H9 (cell line): ENCODE data around the gene GUCY2F. TPM values are rescaled to one million over a fixed set of nuclear protein-coding genes. Genes with fewer than 3 reads are reported as not detected.

Experiments
- DNase-seq: peaks from one replicate; pipeline ENCODE4 v3.0.0-alpha.2; 2017
- H2AFZ ChIP-seq: one replicate; pipeline ENCODE4 v1.6.1; 2013; ENCODE audit warnings: mild to moderate bottlenecking, low read length, control low read depth, moderate library complexity
- H2AK5ac ChIP-seq: 2 replicates; pipeline ENCODE4 v1.6.1; 2013; ENCODE audit warnings: low read length, control low read depth, mixed read lengths; ENCODE audit not compliant: insufficient read length
- H2BK120ac ChIP-seq: one replicate; pipeline ENCODE4 v1.6.1; 2013; ENCODE audit warnings: low read depth, mild to moderate bottlenecking, low read length, control low read depth, inconsistent platforms; ENCODE audit not compliant: poor library complexity, severe bottlenecking
- H2BK12ac ChIP-seq: 2 replicates; pipeline ENCODE4 v1.6.1; 2013; ENCODE audit warnings: low read length, control low read depth, mixed read lengths, low read depth; ENCODE audit not compliant: insufficient read length
- H2BK15ac ChIP-seq: 2 replicates; pipeline ENCODE4 v1.6.1; 2013; ENCODE audit warnings: low read depth, low read length, control low read depth
- H2BK20ac ChIP-seq: one replicate; pipeline ENCODE4 v1.6.1; 2013; ENCODE audit warnings: low read depth, mild to moderate bottlenecking, low read length, control low read depth, inconsistent platforms; ENCODE audit not compliant: poor library complexity, severe bottlenecking
- H2BK5ac ChIP-seq: 2 replicates; pipeline ENCODE4 v1.6.1; 2013; ENCODE audit warnings: low read length, control low read depth, mixed read lengths; ENCODE audit not compliant: insufficient read length
- H3K14ac ChIP-seq: 2 replicates; pipeline ENCODE4 v1.6.1; 2013; ENCODE audit warnings: low read length, control low read depth; ENCODE audit not compliant: insufficient read depth
- H3K18ac ChIP-seq: 2 replicates; pipeline ENCODE4 v1.6.1; 2013; ENCODE audit warnings: low read depth, mild to moderate bottlenecking, mixed read lengths, low read length, control low read depth; ENCODE audit not compliant: insufficient read length
- H3K23ac ChIP-seq: 2 replicates; pipeline ENCODE4 v1.6.1; 2013; ENCODE audit warnings: low read length, control low read depth, mixed read lengths, low read depth; ENCODE audit not compliant: insufficient read length
- H3K23me2 ChIP-seq: 2 replicates; pipeline ENCODE4 v1.6.1; 2013; ENCODE audit warnings: low read depth, mild to moderate bottlenecking, mixed read lengths, low read length, control low read depth; ENCODE audit not compliant: insufficient read length, poor library complexity, severe bottlenecking
- H3K27ac ChIP-seq: 2 replicates; pipeline ENCODE4 v1.5.1; 2013; ENCODE audit warnings: low read length, control low read depth, mixed read lengths, low read depth; ENCODE audit not compliant: insufficient read length
- H3K27me3 ChIP-seq: 2 replicates; pipeline ENCODE4 v1.6.1; 2013; ENCODE audit warnings: low read length, control low read depth, inconsistent platforms; ENCODE audit not compliant: insufficient read depth
- H3K4ac ChIP-seq: 2 replicates; pipeline ENCODE4 v1.6.1; 2013; ENCODE audit warnings: low read depth, mild to moderate bottlenecking, control low read depth, inconsistent platforms, low read length, moderate library complexity
- H3K4me1 ChIP-seq: 2 replicates; pipeline ENCODE4 v1.6.1; 2013; ENCODE audit warnings: low read length, control low read depth, inconsistent platforms; ENCODE audit not compliant: insufficient read depth
- H3K4me2 ChIP-seq: 2 replicates; pipeline ENCODE4 v1.6.1; 2013; ENCODE audit warnings: low read length, control low read depth, mixed read lengths; ENCODE audit not compliant: insufficient read length, insufficient read depth
- H3K56ac ChIP-seq: 2 replicates; pipeline ENCODE4 v1.6.1; 2013; ENCODE audit warnings: low read depth, mild to moderate bottlenecking, mixed read lengths, low read length, control low read depth; ENCODE audit not compliant: insufficient read length
- H3K79me1 ChIP-seq: 2 replicates; pipeline ENCODE4 v1.6.1; 2013; ENCODE audit warnings: low read depth, mild to moderate bottlenecking, moderate library complexity, low read length, control low read depth, inconsistent platforms; ENCODE audit not compliant: insufficient read depth, poor library complexity, severe bottlenecking
- H3K79me2 ChIP-seq: 2 replicates; pipeline ENCODE4 v1.6.1; 2013; ENCODE audit warnings: low read length, control low read depth, inconsistent platforms; ENCODE audit not compliant: insufficient read depth
- H3K9ac ChIP-seq: 2 replicates; pipeline ENCODE4 v1.6.1; 2013; ENCODE audit warnings: low read length, control low read depth, mixed read lengths; ENCODE audit not compliant: insufficient read length; ENCODE audit errors: extremely low read depth
- H3K9me3 ChIP-seq: one replicate; pipeline ENCODE4 v1.6.1; 2013; ENCODE audit warnings: low read depth, low read length, inconsistent platforms; ENCODE audit not compliant: control insufficient read depth
- H3T11ph ChIP-seq: one replicate; pipeline ENCODE4 v1.6.1; 2013; ENCODE audit warnings: mild to moderate bottlenecking, low read length, control low read depth, inconsistent platforms
- H4K20me1 ChIP-seq: one replicate; pipeline ENCODE4 v1.6.1; 2013; ENCODE audit not compliant: control insufficient read depth, insufficient read length, insufficient read depth
- H4K5ac ChIP-seq: 2 replicates; pipeline ENCODE4 v1.6.1; 2013; ENCODE audit warnings: low read depth, mild to moderate bottlenecking, mixed read lengths, low read length, control low read depth; ENCODE audit not compliant: insufficient read length
- H4K8ac ChIP-seq: replicated peaks from 2 replicates; pipeline ENCODE4 v1.6.1; 2013; ENCODE audit warnings: low read length, control low read depth, mixed read lengths, low read depth; ENCODE audit not compliant: insufficient read length
- H4K91ac ChIP-seq: 2 replicates; pipeline ENCODE4 v1.6.1; 2013; ENCODE audit warnings: low read depth, mild to moderate bottlenecking, moderate library complexity, mixed read lengths, low read length, control low read depth; ENCODE audit not compliant: insufficient read length
- H3K27ac Mint-ChIP-seq, 3 experiments: 2 replicates in 2 of 3; 3 replicates in 1 of 3; pipeline ENCODE4 v1.8.0; 2020 to 2021; ENCODE audit warnings: mixed read lengths in 3 of 3, mild to moderate bottlenecking in 1 of 3, moderate library complexity in 1 of 3
- H3K27me3 Mint-ChIP-seq: 2 replicates; pipeline ENCODE4 v1.8.0; 2021; ENCODE audit warnings: low read depth, mild to moderate bottlenecking, moderate library complexity, mixed read lengths
- H3K36me3 Mint-ChIP-seq, 3 experiments: 2 replicates in 2 of 3; 3 replicates in 1 of 3; pipeline ENCODE4 v1.8.0; 2020 to 2021; ENCODE audit warnings: low read depth in 3 of 3, mixed read lengths in 3 of 3; ENCODE audit not compliant: insufficient read depth in 1 of 3
- H3K4me1 Mint-ChIP-seq, 2 experiments: 2 replicates each; pipeline ENCODE4 v1.8.0; 2020; ENCODE audit warnings: mixed read lengths in 2 of 2
- H3K4me3 Mint-ChIP-seq, 2 experiments: 2 replicates in 1 of 2; 3 replicates in 1 of 2; pipeline ENCODE4 v1.8.0; 2020 to 2021; ENCODE audit warnings: mild to moderate bottlenecking in 2 of 2, mixed read lengths in 2 of 2, moderate library complexity in 1 of 2
- H3K9me3 Mint-ChIP-seq, 2 experiments: 2 replicates in 1 of 2; 3 replicates in 1 of 2; pipeline ENCODE4 v1.8.0; 2020; ENCODE audit warnings: mild to moderate bottlenecking in 2 of 2, mixed read lengths in 2 of 2, moderate library complexity in 1 of 2
- WGBS: extraction: QIAGEN DNeasy Blood & Tissue Kit; methylation state at CpG from one replicate; pipeline ENCODE4 v1.1.7; 2013; ENCODE audit warnings: missing lambda C conversion rate, low lambda C conversion rate, mixed read lengths; ENCODE audit not compliant: insufficient read length; ENCODE audit errors: extremely low coverage; 5-methylcytosine and 5-hydroxymethylcytosine counted together
- total RNA-seq: library from RNA; stranded (reverse); gene quantifications from 2 replicates; pipeline ENCODE4 v1.2.1, GENCODE V29; 2021
- TF ChIP-seq, protein P1 (sequence below): fragments of 200-600 bp; sonication (generic); conservative IDR thresholded peaks from 3 replicates; pipeline ENCODE4 v1.8.0; 2021; ENCODE audit warnings: antibody characterized with exemption, mild to moderate bottlenecking

Gene GUCY2F
- total RNA-seq, 1 experiment from 2014 or later = 0.11 TPM

- no peak overlapping the region for H3K23ac ChIP-seq
- TF ChIP-seq, protein P1, sequence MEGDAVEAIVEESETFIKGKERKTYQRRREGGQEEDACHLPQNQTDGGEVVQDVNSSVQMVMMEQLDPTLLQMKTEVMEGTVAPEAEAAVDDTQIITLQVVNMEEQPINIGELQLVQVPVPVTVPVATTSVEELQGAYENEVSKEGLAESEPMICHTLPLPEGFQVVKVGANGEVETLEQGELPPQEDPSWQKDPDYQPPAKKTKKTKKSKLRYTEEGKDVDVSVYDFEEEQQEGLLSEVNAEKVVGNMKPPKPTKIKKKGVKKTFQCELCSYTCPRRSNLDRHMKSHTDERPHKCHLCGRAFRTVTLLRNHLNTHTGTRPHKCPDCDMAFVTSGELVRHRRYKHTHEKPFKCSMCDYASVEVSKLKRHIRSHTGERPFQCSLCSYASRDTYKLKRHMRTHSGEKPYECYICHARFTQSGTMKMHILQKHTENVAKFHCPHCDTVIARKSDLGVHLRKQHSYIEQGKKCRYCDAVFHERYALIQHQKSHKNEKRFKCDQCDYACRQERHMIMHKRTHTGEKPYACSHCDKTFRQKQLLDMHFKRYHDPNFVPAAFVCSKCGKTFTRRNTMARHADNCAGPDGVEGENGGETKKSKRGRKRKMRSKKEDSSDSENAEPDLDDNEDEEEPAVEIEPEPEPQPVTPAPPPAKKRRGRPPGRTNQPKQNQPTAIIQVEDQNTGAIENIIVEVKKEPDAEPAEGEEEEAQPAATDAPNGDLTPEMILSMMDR = no peak
- no peak overlapping the region for H2AK5ac ChIP-seq
- H3K79me1 ChIP-seq = no peaks in the 10 kb centered on the region
- no peaks in the 10 kb centered on the region for H3K27me3 Mint-ChIP-seq
- H2BK120ac ChIP-seq = no peak overlapping the region
- H3K4me2 ChIP-seq = no peak overlapping the region
- no peak overlapping the region for H3K14ac ChIP-seq
- no peaks in the 10 kb centered on the region for H3K79me2 ChIP-seq
- no peak overlapping the region for H3K56ac ChIP-seq
- no CpG with 5 or more reads among the region's 1 CpG for WGBS
- no peak overlapping the region for H3T11ph ChIP-seq
- no peak overlapping the region for H4K8ac ChIP-seq
- no peak overlapping the region for H2BK12ac ChIP-seq
- H4K20me1 ChIP-seq = no peaks in the 10 kb centered on the region
- peaks cover 37 to 46% of the 10 kb centered on the region in 2 experiments for H3K4me1 Mint-ChIP-seq
- no peak for DNase-seq
- H3K27ac Mint-ChIP-seq = no peak overlapping the region; a peak in 1 of 7 replicates
- H3K27ac ChIP-seq = no peak overlapping the region
- no peaks in the 10 kb centered on the region; a peak in 1 of 7 replicates for H3K36me3 Mint-ChIP-seq
- H3K4me1 ChIP-seq = peaks cover 13% of the 10 kb centered on the region; the same call in 1 of the 2 replicates
- H2BK15ac ChIP-seq = no peak overlapping the region
- H3K4ac ChIP-seq = no peak overlapping the region
- H3K23me2 ChIP-seq = no peaks in the 10 kb centered on the region
- no peaks in the 10 kb centered on the region for H3K27me3 ChIP-seq
- no peak overlapping the region for H3K9ac ChIP-seq
- H3K9me3 Mint-ChIP-seq = no peaks in the 10 kb centered on the region
- H2BK20ac ChIP-seq = no peak overlapping the region
- no peak overlapping the region for H3K4me3 Mint-ChIP-seq
- H3K9me3 ChIP-seq = no peaks in the 10 kb centered on the region
- H4K5ac ChIP-seq = no peak overlapping the region
- H2BK5ac ChIP-seq = no peak overlapping the region
- no peak overlapping the region for H2AFZ ChIP-seq
- no peak overlapping the region for H4K91ac ChIP-seq
- H3K18ac ChIP-seq = no peak overlapping the region
Observed at GRCh38 chrX:109372291-109372690, 109.6 kb downstream of the GUCY2F start.
